Spleen (tissue), 3 donors: ENCODE measurements around the gene NKD1.

ENCODE experiments used
- POLR2A ChIP-seq, 3 donors: fragments of 450-650 bp; IDR thresholded peaks; one replicate each; pipeline ENCODE4 v1.5.1; 2017; ENCODE audit warnings: antibody characterized with exemption in 3 of 3, mild to moderate bottlenecking in 1 of 3
- POLR2AphosphoS5 ChIP-seq, 3 donors: sonication (generic); formaldehyde crosslinking; IDR thresholded peaks; one replicate each; pipeline ENCODE4 v1.5.1; 2017; ENCODE audit warnings: antibody characterized with exemption in 3 of 3

GRCh38 chr16:50593410-50594150 is 45.4 kb downstream of the NKD1 start:
- TF ChIP-seq POLR2A (IDR thresholded peaks at IDR 0.05) (no peak), POLR2AphosphoS5 (IDR thresholded peaks at IDR 0.05) (no peak)
